Measurements from ENCODE around the gene SYCE3.

Gene SYCE3

DNA sequence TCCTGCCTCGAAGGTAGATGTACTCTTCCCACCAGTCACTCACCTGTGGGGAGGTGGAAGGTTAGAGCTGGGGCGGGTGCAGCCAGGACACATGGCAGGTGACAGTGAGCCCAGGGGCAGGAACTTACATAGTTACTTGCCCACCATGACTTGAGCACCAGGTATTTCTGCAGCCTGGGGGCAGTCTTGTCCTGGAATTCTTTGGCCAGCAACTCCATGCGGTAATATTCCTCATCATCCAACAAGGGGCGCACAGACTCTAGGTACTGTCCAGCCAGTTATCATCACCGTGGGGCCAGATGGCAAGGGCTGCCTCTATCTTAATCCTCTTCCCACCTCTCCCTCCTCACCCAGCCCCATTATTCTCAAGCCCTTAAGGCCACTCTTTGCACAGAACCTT, 13.4 kb upstream of the SYCE3 start:
- Histone ChIP-seq H3K27me3 (ENCODE audit: insufficient read depth, low read length, poor library complexity, severe bottlenecking) (no peaks in the 10 kb centered on the region), H3K79me2 (ENCODE audit: insufficient read depth, low read length) (peaks cover 5% of the 10 kb centered on the region), H3K4me3 (ENCODE audit: low read length, poor library complexity, severe bottlenecking) (no peak overlapping the region), H3K36me3 (ENCODE audit: insufficient read depth, low read length) (peaks cover 2% of the 10 kb centered on the region; the same call in 1 of the 2 replicates), H2AFZ (ENCODE audit: low read length) (no peak overlapping the region), H3K4me1 (ENCODE audit: insufficient read depth, low read length, poor library complexity, severe bottlenecking) (peaks cover 7% of the 10 kb centered on the region), H4K20me1 (ENCODE audit: insufficient read depth, low read length, poor library complexity, severe bottlenecking) (no peaks in the 10 kb centered on the region), H3F3A (ENCODE audit: low read depth) (no peaks in the 10 kb centered on the region), H3K9me2 (replicated peaks; ENCODE audit: low read depth, low read length) (no peaks in the 10 kb centered on the region), H3K9ac (ENCODE audit: low read depth, low read length, poor library complexity, severe bottlenecking) (no peak overlapping the region), H3K9me3 (ENCODE audit: insufficient read depth, low read depth, low read length) (no peaks in the 10 kb centered on the region), H3K4me2 (ENCODE audit: low read depth, low read length, poor library complexity, severe bottlenecking) (no peak overlapping the region)
- TF ChIP-seq, protein P1, sequence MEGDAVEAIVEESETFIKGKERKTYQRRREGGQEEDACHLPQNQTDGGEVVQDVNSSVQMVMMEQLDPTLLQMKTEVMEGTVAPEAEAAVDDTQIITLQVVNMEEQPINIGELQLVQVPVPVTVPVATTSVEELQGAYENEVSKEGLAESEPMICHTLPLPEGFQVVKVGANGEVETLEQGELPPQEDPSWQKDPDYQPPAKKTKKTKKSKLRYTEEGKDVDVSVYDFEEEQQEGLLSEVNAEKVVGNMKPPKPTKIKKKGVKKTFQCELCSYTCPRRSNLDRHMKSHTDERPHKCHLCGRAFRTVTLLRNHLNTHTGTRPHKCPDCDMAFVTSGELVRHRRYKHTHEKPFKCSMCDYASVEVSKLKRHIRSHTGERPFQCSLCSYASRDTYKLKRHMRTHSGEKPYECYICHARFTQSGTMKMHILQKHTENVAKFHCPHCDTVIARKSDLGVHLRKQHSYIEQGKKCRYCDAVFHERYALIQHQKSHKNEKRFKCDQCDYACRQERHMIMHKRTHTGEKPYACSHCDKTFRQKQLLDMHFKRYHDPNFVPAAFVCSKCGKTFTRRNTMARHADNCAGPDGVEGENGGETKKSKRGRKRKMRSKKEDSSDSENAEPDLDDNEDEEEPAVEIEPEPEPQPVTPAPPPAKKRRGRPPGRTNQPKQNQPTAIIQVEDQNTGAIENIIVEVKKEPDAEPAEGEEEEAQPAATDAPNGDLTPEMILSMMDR (conservative IDR thresholded peaks at IDR 0.05; ENCODE audit: low read length): peak; percentile 54
- TF ChIP-seq EZH2phosphoT487 (IDR thresholded peaks at IDR 0.05; ENCODE audit: borderline replicate concordance): no peak

DNA sequence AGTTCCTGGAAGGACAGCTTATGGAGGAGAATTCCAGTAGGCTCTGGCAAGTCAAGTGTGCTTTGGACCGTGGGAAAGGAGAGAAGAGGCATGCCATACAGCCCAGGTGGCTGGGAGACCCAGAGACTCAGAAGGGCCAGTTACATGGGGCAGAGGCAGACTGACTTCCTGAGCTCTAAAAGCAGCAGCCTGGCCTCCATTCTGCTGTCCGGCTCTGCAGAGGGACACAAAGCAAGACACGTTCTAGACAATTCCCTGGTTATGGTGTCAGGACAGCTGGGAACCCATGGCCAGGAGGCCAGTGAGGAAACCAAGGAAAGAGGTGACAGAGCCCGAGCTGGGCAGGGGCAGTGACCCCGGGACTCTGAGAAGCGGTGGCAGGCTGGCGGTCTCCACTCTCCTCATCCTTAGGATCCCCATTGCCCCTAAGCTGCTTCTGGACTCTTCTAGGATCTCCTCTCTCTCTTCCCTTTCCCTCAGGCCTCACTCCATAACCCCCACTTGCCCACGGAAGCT, 12.8 kb upstream of the SYCE3 start:
- H4K20me1 ChIP-seq (ENCODE audit: insufficient read depth, low read length, poor library complexity, severe bottlenecking): no peaks in the 10 kb centered on the region

DNA sequence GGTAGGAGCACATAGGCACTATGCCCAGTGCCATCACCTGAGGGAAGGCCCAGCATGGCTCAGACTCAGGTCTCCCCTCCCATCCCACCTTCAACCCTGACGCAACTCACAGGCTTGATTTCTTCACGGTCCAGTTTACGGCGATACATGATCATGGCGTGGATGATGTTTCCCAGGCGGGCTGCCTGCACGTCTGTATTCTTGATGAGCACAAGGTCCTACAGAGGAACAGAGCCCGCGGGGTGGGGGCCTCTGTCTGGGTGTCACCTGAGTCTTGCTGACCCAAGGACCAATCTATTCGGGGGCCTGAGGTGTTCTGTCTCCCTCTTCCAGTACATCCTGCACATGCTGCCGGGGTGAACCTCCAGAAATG, 11.7 kb upstream of the SYCE3 start:
- Histone ChIP-seq H3K79me2 (ENCODE audit: insufficient read depth, low read length) (no peaks in the 10 kb centered on the region), H2AFZ (ENCODE audit: low read length) (no peak overlapping the region), H3K4me2 (ENCODE audit: low read depth, low read length, poor library complexity, severe bottlenecking) (no peak overlapping the region), H4K20me1 (ENCODE audit: insufficient read depth, low read length, poor library complexity, severe bottlenecking) (no peaks in the 10 kb centered on the region), H3K9me3 (ENCODE audit: insufficient read depth, low read depth, low read length) (no peaks in the 10 kb centered on the region), H3F3A (ENCODE audit: low read depth) (no peaks in the 10 kb centered on the region), H3K4me1 (ENCODE audit: insufficient read depth, low read length, poor library complexity, severe bottlenecking) (no peaks in the 10 kb centered on the region), H3K36me3 (ENCODE audit: insufficient read depth, low read length) (peaks cover 8% of the 10 kb centered on the region; the same call in 1 of the 2 replicates), H3K9ac (ENCODE audit: low read depth, low read length, poor library complexity, severe bottlenecking) (no peak overlapping the region), H3K27me3 (ENCODE audit: insufficient read depth, low read length, poor library complexity, severe bottlenecking) (no peaks in the 10 kb centered on the region), H3K9me2 (replicated peaks; ENCODE audit: low read depth, low read length) (no peaks in the 10 kb centered on the region), H3K4me3 (ENCODE audit: low read length, poor library complexity, severe bottlenecking) (no peak overlapping the region)
- TF ChIP-seq, protein P1 (conservative IDR thresholded peaks at IDR 0.05; ENCODE audit: low read length): no peak
- TF ChIP-seq EZH2phosphoT487 (IDR thresholded peaks at IDR 0.05; ENCODE audit: borderline replicate concordance): no peak

More for the DNA sequence above, 12.8 kb upstream of the SYCE3 start:
- H3K79me2 ChIP-seq (ENCODE audit: insufficient read depth, low read length): no peaks in the 10 kb centered on the region
- H2AFZ ChIP-seq (ENCODE audit: low read length): no peak overlapping the region
- H3K27me3 ChIP-seq (ENCODE audit: insufficient read depth, low read length, poor library complexity, severe bottlenecking): no peaks in the 10 kb centered on the region
- H3K9me2 ChIP-seq (replicated peaks; ENCODE audit: low read depth, low read length): no peaks in the 10 kb centered on the region
- no peaks in the 10 kb centered on the region for H3K9me3 ChIP-seq (ENCODE audit: insufficient read depth, low read depth, low read length)
- no peak overlapping the region for H3K4me3 ChIP-seq (ENCODE audit: low read length, poor library complexity, severe bottlenecking)
- TF ChIP-seq, protein P1 (conservative IDR thresholded peaks at IDR 0.05; ENCODE audit: low read length): no peak
- TF ChIP-seq EZH2phosphoT487 (IDR thresholded peaks at IDR 0.05; ENCODE audit: borderline replicate concordance): no peak
- H3K9ac ChIP-seq (ENCODE audit: low read depth, low read length, poor library complexity, severe bottlenecking): no peak overlapping the region
- peaks cover 8% of the 10 kb centered on the region; the same call in 1 of the 2 replicates for H3K36me3 ChIP-seq (ENCODE audit: insufficient read depth, low read length)
- peaks cover 5% of the 10 kb centered on the region for H3K4me1 ChIP-seq (ENCODE audit: insufficient read depth, low read length, poor library complexity, severe bottlenecking)
- H3K4me2 ChIP-seq (ENCODE audit: low read depth, low read length, poor library complexity, severe bottlenecking): no peak overlapping the region
- no peaks in the 10 kb centered on the region for H3F3A ChIP-seq (ENCODE audit: low read depth)

Measured in Loucy (cell line).